Heart right ventricle (tissue), 16 donors: ENCODE data around the gene SNRNP200. TPM values are rescaled to one million over a fixed set of nuclear protein-coding genes. Genes with fewer than 3 reads are reported as not detected.
A peak's percentile ranks its signal among the peaks of the same experiment; 100 is the strongest.

Source experiments
- ATAC-seq, 8 donors: fragments of 200-7000 bp; cut with Tn5 transposase; one replicate each; pipeline ENCODE4 v1.9.1; 2020; ENCODE audit warnings: mild to moderate bottlenecking in 8 of 8, moderate library complexity in 8 of 8, moderate number of reproducible peaks in 1 of 8
- DNase-seq, 2 donors: peaks; one replicate each; pipeline ENCODE4 v3.0.0-alpha.2; 2020
- H3K27ac ChIP-seq, 10 donors: fragments of 200-600 bp; sonication (generic) in 2 of 10; one replicate each; pipeline versions ENCODE4 v1.5.0 to v1.8.0; 2020 to 2022; ENCODE audit warnings: mild to moderate bottlenecking in 3 of 10
- H3K27me3 ChIP-seq, 7 donors: fragments of 200-600 bp; one replicate each; pipeline ENCODE4 v1.8.0; 2021 to 2022; ENCODE audit warnings: mild to moderate bottlenecking in 2 of 7
- H3K36me3 ChIP-seq, 9 donors: fragments of 200-600 bp; sonication (generic) in 1 of 9; one replicate each; pipeline versions ENCODE4 v1.5.0 to v1.8.0; 2020 to 2022; ENCODE audit warnings: mild to moderate bottlenecking in 2 of 9
- H3K4me1 ChIP-seq, 9 donors: fragments of 200-600 bp; sonication (generic) in 1 of 9; one replicate each; pipeline versions ENCODE4 v1.5.0 to v1.8.0; 2020 to 2022; ENCODE audit warnings: mild to moderate bottlenecking in 4 of 9
- H3K4me3 ChIP-seq, 10 donors: fragments of 200-600 bp; sonication (generic) in 2 of 10; one replicate each; pipeline versions ENCODE4 v1.5.0 to v1.8.0; 2020 to 2022; ENCODE audit warnings: mild to moderate bottlenecking in 7 of 10, moderate library complexity in 2 of 10
- H3K9me3 ChIP-seq, 11 donors: fragments of 200-600 bp in 10 of 11; sonication (generic) in 2 of 11; one replicate each; pipeline versions ENCODE4 v1.5.0 to v1.8.0; 2013 to 2022; ENCODE audit warnings: mild to moderate bottlenecking in 2 of 11, control low read depth in 1 of 11, moderate library complexity in 1 of 11
- WGBS, 2 donors: extraction: QIAGEN DNeasy Blood & Tissue Kit; methylation state at CpG; one replicate each; pipeline ENCODE4 v1.1.7; 2013; ENCODE audit warnings: inconsistent platforms in 1 of 2; 5-methylcytosine and 5-hydroxymethylcytosine counted together
- intact Hi-C, 10 donors: fragments of 100-400 bp; cut with DNase I; formaldehyde crosslinking; loops; one replicate each; pipeline versions ENCODE4 v1.11.1 to v1.14.2; 2022
- long read RNA-seq, 3 donors: library from polyadenylated mRNA; unstranded; transcript quantifications; one replicate each; pipeline ENCODE4 v2.0.0, GENCODE V29; 2020 to 2021
- polyA plus RNA-seq, 2 donors: library from polyadenylated mRNA; stranded (reverse); fragments of 200-250 nt; gene quantifications; one replicate each; pipeline ENCODE4 v1.2.3, GENCODE V29; 2013
- total RNA-seq, 10 donors: library from RNA; stranded (reverse); fragmentation: NEBNext Ultra II Directional in 3 of 10; extraction: Animal tissue kit (Norgen Biotek cat#: 25700) in 3 of 10; gene quantifications; one replicate each; pipeline versions ENCODE4 v1.2.1 to v1.2.4, GENCODE V29; 2021 to 2023
- TF ChIP-seq, protein P1 (sequence below), 9 donors: fragments of 200-600 bp; sonication (generic) in 2 of 9; IDR thresholded peaks; one replicate each; pipeline versions ENCODE4 v1.5.0 to v1.8.0; 2021 to 2022; ENCODE audit warnings: antibody characterized with exemption in 9 of 9, mild to moderate bottlenecking in 5 of 9, moderate library complexity in 1 of 9
- donor health status: Arrhythmogenic right ventricular cardiomyopathy.
- donor health status: ischemic (EF 13 %, LVEDD 7.1; RV severe dilation, severe dysfunction).
- donor health status: healthy with polysubstance abuse.
- donor health status: DM: no; HTN: yes; CAD: no.
- donor health status: DM: no; HTN: no; CAD: no.
- donor health status: ischemic (EF 25% LVEDD 6.9; RV normal size, moderate dysfunction).
- donor health status: ischemic (EF 25% LVEDD 5.7; RV mildly dilated, moderate dysfunction).
- donor health status: healthy.
- donor health status: DM: yes; HTN: yes; CAD: no.
- donor health status: Ischemic cardiomyopathy.
- donor health status: ischemic (EF 35%, LVEDD 5.7; RV mildly dilated, moderate dysfunction).
- donor health status: nonischemic (EF 11% LVEDD 7.7; RV severe dilation, severe dysfunction).
- donor health status: DM: yes; HTN: yes; CAD: no.
- donor health status: PGD.
- donor health status: ischemic (EF 29% LVEDD 5.4; RV normal size, mild dysfunction).
- donor health status: nonischemic (EF 23%, LVEDD 6.1; RV moderate dilation, normal function).

The SNRNP200 gene
- total RNA-seq (10 to 100 TPM; 56.2 to 70.5 (median 63.6) TPM), polyA plus RNA-seq (10 to 100 TPM; 49.2 to 67.5 TPM)
- long read RNA-seq, donor 1, full-length matches to known transcripts, result 6 of 71 reads
- long read RNA-seq, donor 1, partial matches to known transcripts, result 62 of 71 reads
- long read RNA-seq, donor 1, other reads (novel, unspliced or antisense), result 3 of 71 reads
- long read RNA-seq, donor 2, full-length matches to known transcripts, result 10 of 89 reads
- long read RNA-seq, donor 2, partial matches to known transcripts, result 72 of 89 reads
- long read RNA-seq, donor 2, other reads (novel, unspliced or antisense), result 7 of 89 reads
- long read RNA-seq, donor 3, full-length matches to known transcripts, result 6 of 159 reads
- long read RNA-seq, donor 3, partial matches to known transcripts, result 149 of 159 reads
- long read RNA-seq, donor 3, other reads (novel, unspliced or antisense), result 4 of 159 reads

DNA sequence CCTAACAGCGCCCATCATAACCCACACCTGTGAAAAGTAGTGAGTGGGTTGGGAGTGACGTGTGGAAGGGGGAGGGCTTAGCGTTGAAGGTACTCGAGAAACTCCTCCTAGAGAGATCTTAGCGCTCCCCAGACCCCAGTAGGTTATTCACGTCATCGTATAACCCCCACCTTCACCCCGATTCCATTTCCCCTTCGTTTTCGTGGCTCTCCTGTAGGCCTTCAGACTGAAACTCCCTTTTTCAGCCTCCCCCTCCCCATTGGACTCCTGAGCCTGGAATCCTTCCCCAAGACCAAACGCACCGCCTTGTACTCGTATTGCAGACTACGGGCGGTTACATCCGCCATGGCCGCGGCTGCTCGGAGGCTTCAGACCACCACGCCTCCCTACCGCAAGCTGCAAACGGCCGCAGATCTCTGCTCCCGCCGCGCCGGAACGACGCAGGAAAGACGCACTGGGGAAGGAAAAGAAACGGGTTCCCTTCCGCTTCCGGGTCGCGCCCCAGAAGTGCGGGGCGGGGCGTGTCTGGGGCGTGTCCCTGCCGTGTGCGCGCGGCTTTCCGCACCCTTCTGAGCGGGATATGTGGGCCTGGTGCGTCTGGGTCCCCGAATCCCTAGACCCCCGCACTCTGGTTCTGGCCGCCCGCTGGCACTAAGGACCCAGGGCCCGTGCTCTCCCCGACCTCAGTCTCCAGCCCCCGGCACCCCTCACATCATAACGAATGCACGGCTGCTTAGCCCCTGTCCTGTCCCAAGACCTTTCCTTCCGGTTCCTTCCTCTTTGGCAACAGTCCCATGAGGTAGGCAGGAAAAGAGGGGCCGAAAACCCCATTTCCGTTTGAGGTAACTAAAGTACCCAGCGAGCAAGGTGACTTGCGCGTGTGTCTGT lies at the start of gene SNRNP200:
SNRNP200 (minus strand) TSS at position 456 of the 888 bp plus-strand sequence; CDS start at position 347, 109 bp downstream.
- Histone ChIP-seq H3K27me3 (no peaks in the 10 kb centered on the region), H3K9me3 (no peaks in the 10 kb centered on the region), H3K4me1 (peaks cover 6 to 40% (median 24%) of the 10 kb centered on the region in 9 donors), H3K27ac (peak within 1 kb of the TSS; percentile 5 to 96 (median 86)), H3K4me3 (peak within 1 kb of the TSS; percentile 57 to 94 (median 74)), H3K36me3 (peaks cover 0 to 44% (median 35%) of the 10 kb centered on the region in 9 donors)
- ATAC-seq (peak; percentile 97 to 100 (median 99)), DNase-seq (peak; percentile 88 to 89)
- WGBS, 2 donors, result 1% methylated on average over 61 of the region's 61 CpGs
- TF ChIP-seq, protein P1, sequence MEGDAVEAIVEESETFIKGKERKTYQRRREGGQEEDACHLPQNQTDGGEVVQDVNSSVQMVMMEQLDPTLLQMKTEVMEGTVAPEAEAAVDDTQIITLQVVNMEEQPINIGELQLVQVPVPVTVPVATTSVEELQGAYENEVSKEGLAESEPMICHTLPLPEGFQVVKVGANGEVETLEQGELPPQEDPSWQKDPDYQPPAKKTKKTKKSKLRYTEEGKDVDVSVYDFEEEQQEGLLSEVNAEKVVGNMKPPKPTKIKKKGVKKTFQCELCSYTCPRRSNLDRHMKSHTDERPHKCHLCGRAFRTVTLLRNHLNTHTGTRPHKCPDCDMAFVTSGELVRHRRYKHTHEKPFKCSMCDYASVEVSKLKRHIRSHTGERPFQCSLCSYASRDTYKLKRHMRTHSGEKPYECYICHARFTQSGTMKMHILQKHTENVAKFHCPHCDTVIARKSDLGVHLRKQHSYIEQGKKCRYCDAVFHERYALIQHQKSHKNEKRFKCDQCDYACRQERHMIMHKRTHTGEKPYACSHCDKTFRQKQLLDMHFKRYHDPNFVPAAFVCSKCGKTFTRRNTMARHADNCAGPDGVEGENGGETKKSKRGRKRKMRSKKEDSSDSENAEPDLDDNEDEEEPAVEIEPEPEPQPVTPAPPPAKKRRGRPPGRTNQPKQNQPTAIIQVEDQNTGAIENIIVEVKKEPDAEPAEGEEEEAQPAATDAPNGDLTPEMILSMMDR (IDR thresholded peaks at IDR 0.05), result no peak
- intact Hi-C loops, result loop anchor here in 7 of 10 donors (1.0 to 10.0 kb wide), 6 partner anchors 38 to 203 kb away; partner anchors contain the start of genes NEURL3 (in 5 of the 7), CIAO1 (in 2 of the 7) and TMEM127 (in 1 of the 7)

DNA sequence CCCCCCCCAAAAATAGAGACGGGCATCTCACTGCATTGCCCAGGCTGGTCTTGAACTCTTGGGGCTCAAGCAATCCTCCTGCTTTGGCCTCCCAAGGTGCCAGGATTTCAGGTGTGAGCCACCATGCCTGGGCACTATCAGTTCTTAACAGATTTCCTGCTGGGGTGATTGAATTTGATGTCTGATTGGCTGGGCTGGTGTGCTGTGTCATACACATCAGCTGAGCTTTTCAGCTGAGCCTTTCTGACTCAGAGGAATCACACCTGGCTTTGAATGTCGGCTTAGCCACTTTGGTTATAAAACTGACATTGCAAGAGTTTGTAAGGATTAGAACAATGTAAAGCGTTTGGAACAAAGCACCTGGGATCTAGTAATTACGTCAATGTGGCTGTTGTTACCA lies 49.1 kb upstream of the SNRNP200 start:
- Histone ChIP-seq H3K27ac (peak overlapping the region in 6 of 10 donors; percentile 62 to 89 (median 74)), H3K9me3 (no peaks in the 10 kb centered on the region), H3K4me1 (peaks cover 0 to 36% (median 18%) of the 10 kb centered on the region in 9 donors), H3K4me3 (no peak overlapping the region), H3K27me3 (no peaks in the 10 kb centered on the region), H3K36me3 (peaks cover 0 to 20% (median 0%) of the 10 kb centered on the region in 9 donors)
- no peak for DNase-seq
- 91 to 96% methylated on average over 4 of the region's 4 CpGs for WGBS, 2 donors
- intact Hi-C loops, result loop anchor here in 2 of 10 donors (5.0 to 10.0 kb wide), 2 partner anchors 52 to 90 kb away; partner anchors contain the start of genes CIAO1 (in 1 of the 2) and TMEM127 (in 1 of the 2)
- no peak for ATAC-seq
- TF ChIP-seq, protein P1 (IDR thresholded peaks at IDR 0.05), result no peak

DNA sequence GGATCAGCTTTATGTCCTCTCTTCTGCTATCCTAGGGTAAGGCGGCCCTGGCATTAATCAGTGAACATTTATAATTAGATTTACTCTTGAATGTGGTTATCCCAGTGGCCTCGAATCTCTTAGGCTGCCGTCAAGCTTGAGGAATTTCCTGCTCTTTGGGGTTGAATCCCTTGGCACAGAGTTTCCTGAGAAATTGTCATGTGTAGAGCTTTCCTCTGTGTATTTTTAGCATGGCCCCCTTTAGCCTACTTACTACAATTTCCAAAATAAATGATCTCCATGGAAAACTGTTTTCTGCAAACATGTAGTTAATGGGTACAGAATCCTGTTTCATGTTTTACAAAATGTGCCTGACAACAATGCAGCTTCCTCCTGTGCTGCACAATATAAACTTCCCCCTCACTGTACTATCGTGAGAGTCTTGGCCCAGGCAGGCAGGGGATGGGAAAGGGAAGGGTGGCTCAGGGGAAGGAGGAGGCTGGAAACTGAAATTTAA lies 48.3 kb upstream of the SNRNP200 start:
- no peaks in the 10 kb centered on the region for H3K9me3 ChIP-seq
- DNase-seq (peak in 1 of 2 donors; percentile 45), ATAC-seq (peak; percentile 46 to 86 (median 70))
- intact Hi-C loops, result loop anchor here in 2 of 10 donors (2.0 to 10.0 kb wide), 3 partner anchors 49 to 89 kb away; partner anchors contain the start of genes CIAO1 (in 1 of the 2), SNRNP200 (in 1 of the 2) and TMEM127 (in 1 of the 2)
- 22 to 41% methylated on average over 4 of the region's 4 CpGs for WGBS, 2 donors
- H3K4me1 ChIP-seq, result peaks cover 0 to 36% (median 18%) of the 10 kb centered on the region in 9 donors
- H3K4me3 ChIP-seq, result no peak overlapping the region
- no peaks in the 10 kb centered on the region for H3K27me3 ChIP-seq
- H3K27ac ChIP-seq, result peak overlapping the region in 9 of 10 donors; percentile 8 to 89 (median 73)
- TF ChIP-seq, protein P1 (IDR thresholded peaks at IDR 0.05), result no peak
- H3K36me3 ChIP-seq, result peaks cover 0 to 28% (median 0%) of the 10 kb centered on the region in 9 donors
